Activated naive CD8-positive, alpha-beta T cell treated with anti-CD3 and anti-CD28 coated beads, Interleukin-2, amount 50 U/mL, for 24 hours (primary cell): ENCODE measurements around the gene STK32B.
"Not testable (repeated sequence)": the region's sequence is repeated elsewhere in the genome, so short reads cannot be mapped to it uniquely, and the experiment has no call there.

ENCODE experiments used
- ATAC-seq: fragments of 150-1000 bp; cut with Tn5 transposase; one replicate; pipeline ENCODE4 v1.10.0; 2021
- DNase-seq: peaks from one replicate; pipeline ENCODE4 v3.0.0; 2021
- H3K27ac Mint-ChIP-seq: one replicate; pipeline ENCODE4 v1.8.0; 2021; ENCODE audit warnings: mild to moderate bottlenecking, mixed read lengths
- H3K27me3 Mint-ChIP-seq: one replicate; pipeline ENCODE4 v1.8.0; 2021; ENCODE audit warnings: mixed read lengths
- H3K36me3 Mint-ChIP-seq: one replicate; pipeline ENCODE4 v1.8.0; 2021; ENCODE audit warnings: low read depth, mixed read lengths
- H3K4me1 Mint-ChIP-seq: one replicate; pipeline ENCODE4 v1.8.0; 2021; ENCODE audit warnings: mixed read lengths
- H3K4me3 Mint-ChIP-seq: one replicate; pipeline ENCODE4 v1.8.0; 2021; ENCODE audit warnings: mild to moderate bottlenecking, moderate library complexity, mixed read lengths
- H3K9me3 Mint-ChIP-seq: one replicate; pipeline ENCODE4 v1.8.0; 2021; ENCODE audit warnings: mixed read lengths

Gene STK32B

DNA sequence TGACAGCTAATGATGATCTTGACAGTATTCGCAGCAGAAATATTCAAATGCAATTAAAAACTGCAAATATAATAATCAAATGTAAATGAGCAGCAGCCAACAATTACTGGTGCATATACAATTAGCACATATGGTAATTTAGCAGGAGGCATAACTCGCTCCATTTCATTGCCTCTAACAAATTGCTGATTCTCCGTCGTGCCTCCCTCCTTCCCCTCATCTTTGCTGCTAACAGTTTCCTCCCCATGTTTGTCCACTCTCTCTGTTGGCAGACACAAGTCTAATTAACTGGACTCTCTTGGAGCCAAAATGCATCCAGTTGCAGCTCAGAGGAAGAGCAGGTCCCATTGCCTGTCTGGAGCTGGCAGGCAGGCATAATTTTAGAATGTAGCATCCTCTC lies 210.6 kb downstream of the STK32B start:
- H3K27ac Mint-ChIP-seq = no peak overlapping the region
- no peaks in the 10 kb centered on the region for H3K4me1 Mint-ChIP-seq
- H3K4me3 Mint-ChIP-seq = no peak overlapping the region
- H3K27me3 Mint-ChIP-seq = no peaks in the 10 kb centered on the region
- DNase-seq = no peak
- H3K9me3 Mint-ChIP-seq = no peaks in the 10 kb centered on the region
- no peak for ATAC-seq
- no peaks in the 10 kb centered on the region for H3K36me3 Mint-ChIP-seq

DNA sequence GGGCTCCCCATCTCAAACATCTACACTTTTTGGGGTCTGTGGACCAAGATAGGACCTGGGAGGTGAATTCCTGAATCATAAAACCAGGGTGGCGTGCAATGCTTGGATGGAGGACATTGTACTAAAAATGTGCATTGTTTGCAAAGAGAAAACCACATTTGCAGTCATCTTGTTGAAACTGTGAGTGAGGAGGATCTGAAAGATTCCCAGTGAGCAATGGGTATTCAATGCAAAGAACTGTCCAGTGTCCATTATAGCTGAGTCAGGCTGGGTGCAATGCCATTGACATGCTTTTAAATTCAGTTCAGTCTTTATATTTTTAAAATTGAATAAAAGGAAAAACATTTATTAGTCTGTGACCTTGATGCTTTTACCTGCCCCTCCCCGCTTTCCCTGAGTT lies 215.7 kb downstream of the STK32B start:
- Mint-ChIP-seq H3K4me1 (no peaks in the 10 kb centered on the region), H3K9me3 (no peaks in the 10 kb centered on the region), H3K4me3 (no peak overlapping the region), H3K27ac (no peak overlapping the region), H3K27me3 (no peaks in the 10 kb centered on the region), H3K36me3 (no peaks in the 10 kb centered on the region)
- DNase-seq (no peak), ATAC-seq (no peak)

DNA sequence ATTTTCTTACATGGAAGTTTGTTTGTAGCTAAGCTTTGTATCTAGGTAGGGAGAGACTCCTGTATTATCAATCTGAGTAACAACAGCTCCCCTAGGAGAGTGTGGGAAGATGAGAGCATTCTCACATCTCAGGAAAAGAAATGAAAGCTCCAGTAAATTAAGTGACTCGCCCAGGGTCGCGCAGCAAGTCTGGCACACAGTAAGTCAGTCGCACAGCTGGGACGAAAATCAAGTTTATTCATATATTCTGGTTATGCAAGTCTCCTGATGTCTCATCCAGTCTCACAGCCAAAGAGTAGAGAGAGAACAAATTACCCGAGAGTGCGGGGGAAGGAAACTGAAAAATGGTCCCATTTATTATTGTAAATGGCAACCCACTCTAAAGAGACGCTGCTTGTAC lies 216.1 kb downstream of the STK32B start:
- DNase-seq (no peak), ATAC-seq (no peak)
- H3K27me3 Mint-ChIP-seq = no peaks in the 10 kb centered on the region
- H3K27ac Mint-ChIP-seq = no peak overlapping the region
- no peaks in the 10 kb centered on the region for H3K4me1 Mint-ChIP-seq
- no peaks in the 10 kb centered on the region for H3K9me3 Mint-ChIP-seq
- H3K36me3 Mint-ChIP-seq = no peaks in the 10 kb centered on the region
- H3K4me3 Mint-ChIP-seq = no peak overlapping the region

DNA sequence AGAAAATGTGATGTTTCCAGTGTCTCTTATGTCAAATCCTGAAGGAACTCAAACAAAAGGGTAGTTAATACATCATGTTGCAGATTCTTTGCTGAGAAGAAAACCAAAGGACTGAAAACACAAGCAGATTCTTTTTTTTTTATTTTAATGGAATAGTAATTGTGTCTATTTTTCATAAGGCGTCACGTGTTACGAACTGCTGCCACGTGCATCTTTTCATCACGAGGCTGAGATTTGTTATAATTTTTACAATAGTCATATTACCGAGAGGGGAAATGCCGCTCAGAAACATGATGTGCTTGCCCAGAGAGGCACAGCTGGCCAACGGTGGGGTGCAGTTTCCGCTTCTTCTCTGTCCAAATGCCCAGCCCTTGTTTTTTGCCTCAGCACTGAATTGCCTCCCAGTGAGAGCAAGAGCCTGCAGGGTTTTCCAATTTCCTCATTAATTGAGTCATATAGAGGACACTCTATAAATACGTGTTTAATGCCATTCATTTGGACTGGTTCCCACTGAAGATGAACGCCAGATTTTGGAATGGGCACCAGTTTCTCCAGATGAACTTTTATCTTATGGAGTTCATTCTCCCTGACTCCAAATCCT lies 225.3 kb downstream of the STK32B start:
- Mint-ChIP-seq H3K4me1 (no peaks in the 10 kb centered on the region), H3K9me3 (peaks cover 6% of the 10 kb centered on the region), H3K27ac (no peak overlapping the region), H3K27me3 (no peaks in the 10 kb centered on the region), H3K36me3 (no peaks in the 10 kb centered on the region), H3K4me3 (no peak overlapping the region)
- no peak for DNase-seq
- no peak for ATAC-seq

DNA sequence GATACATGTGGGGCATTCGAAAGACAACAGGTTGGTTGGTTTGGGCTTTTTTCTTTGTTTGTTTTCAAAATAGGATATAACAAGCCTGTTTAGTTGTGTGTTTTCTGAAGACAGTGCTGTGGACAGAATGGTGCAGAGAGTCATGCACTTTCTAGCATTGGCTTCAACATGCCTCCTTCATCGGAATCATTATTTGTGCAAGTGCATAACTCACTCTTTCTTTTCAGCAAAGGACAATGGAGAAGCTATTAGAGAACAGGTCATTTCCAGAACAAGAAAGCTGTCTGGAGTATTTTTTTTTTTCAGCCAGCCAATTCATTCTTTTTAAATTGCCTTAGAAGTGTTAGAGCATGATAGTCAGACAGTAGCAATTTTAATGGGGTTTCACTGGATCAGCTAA lies 225.8 kb downstream of the STK32B start:
- Mint-ChIP-seq H3K36me3 (no peaks in the 10 kb centered on the region), H3K27me3 (no peaks in the 10 kb centered on the region), H3K4me3 (no peak overlapping the region), H3K9me3 (peaks cover 6% of the 10 kb centered on the region), H3K27ac (no peak overlapping the region), H3K4me1 (no peaks in the 10 kb centered on the region)
- DNase-seq (no peak), ATAC-seq (no peak)

DNA sequence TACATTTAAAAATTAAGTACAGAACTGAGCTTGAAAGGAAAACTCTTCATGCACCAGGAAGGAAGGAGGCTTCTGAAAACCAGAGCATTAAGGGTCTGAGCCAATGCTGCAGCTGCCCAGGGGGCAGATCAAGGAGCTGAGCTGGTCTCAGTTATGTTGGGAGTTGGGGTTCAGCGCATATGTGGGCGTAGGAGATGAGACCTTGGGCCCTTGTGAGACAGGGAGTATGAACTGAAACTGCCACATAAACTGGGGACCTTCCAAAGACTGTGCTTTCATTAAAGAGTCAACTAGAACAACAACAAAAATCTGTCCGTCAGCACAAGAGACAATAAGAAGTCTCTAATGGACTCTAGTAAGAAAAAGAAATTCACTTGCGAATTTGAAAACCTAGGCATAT lies 226.9 kb downstream of the STK32B start:
- H3K4me3 Mint-ChIP-seq = no peak overlapping the region
- DNase-seq (no peak), ATAC-seq (no peak)
- no peaks in the 10 kb centered on the region for H3K27me3 Mint-ChIP-seq
- H3K27ac Mint-ChIP-seq = no peak overlapping the region
- no peaks in the 10 kb centered on the region for H3K36me3 Mint-ChIP-seq
- H3K9me3 Mint-ChIP-seq = peaks cover 6% of the 10 kb centered on the region
- no peaks in the 10 kb centered on the region for H3K4me1 Mint-ChIP-seq

DNA sequence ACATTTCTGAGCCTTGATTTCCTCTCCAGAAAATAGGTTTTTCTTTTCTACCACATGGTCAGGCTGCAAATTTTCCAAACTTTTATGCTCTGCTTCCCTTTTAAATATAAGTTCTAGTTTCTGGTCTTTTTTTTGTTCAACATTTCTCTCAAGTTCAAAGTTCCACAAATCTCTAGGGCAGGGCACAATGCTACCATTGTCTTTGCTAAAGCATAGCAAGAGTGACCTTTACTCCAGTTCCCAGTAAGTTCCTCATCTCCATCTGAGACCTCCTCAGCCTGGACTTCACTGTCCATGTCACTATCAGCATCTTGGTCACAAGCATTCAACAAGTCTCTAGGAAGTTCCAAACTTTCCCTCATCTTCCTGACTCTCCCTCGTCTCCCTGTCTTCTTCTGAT lies 228.8 kb downstream of the STK32B start:
- not testable (repeated sequence) for H3K27me3 Mint-ChIP-seq, H3K4me1 Mint-ChIP-seq, H3K36me3 Mint-ChIP-seq, H3K27ac Mint-ChIP-seq, H3K4me3 Mint-ChIP-seq, H3K9me3 Mint-ChIP-seq, ATAC-seq, DNase-seq

DNA sequence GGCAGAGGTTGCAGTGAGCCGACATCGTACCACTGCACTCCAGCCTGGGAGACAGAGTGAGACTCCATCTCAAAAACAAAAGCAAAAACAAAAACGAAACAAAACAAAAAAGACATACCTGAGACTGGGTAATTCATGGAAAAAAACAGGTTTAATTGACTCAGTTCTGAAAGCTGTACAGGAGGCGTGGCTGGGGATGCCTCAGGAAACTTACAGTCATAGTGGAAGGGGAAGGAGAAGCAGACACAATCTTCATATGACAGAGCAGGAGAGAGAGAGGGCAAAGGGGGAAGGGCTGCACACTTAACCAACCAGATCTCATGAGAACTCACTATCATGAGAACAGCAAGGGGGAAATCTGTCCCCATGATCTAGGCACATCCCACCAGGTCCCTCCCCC lies 229.5 kb downstream of the STK32B start:
- ATAC-seq (no peak), DNase-seq (no peak)
- Mint-ChIP-seq H3K9me3 (no peaks in the 10 kb centered on the region), H3K27me3 (no peaks in the 10 kb centered on the region), H3K4me1 (no peaks in the 10 kb centered on the region), H3K4me3 (no peak overlapping the region), H3K36me3 (no peaks in the 10 kb centered on the region), H3K27ac (no peak overlapping the region)

DNA sequence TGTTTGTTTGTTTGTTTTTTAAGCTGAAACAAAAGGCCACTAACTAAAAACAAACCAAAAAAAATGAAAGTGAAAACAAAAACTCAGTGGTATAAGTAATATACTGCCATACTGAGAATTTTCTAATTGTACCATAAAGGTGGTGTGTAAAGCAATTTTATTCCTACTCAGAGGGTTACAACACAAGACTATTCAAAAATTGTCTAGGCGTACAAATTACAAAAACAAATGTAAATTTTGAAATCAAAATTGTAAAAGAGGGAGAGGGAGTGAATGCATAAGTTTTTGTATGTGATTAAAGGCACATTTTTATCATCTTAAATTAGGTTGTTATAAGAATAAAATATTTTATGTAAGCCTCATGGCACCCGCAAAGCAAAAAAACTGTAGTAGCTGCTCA lies 232.6 kb downstream of the STK32B start:
- Mint-ChIP-seq H3K4me3 (no peak overlapping the region), H3K27ac (no peak overlapping the region), H3K9me3 (no peaks in the 10 kb centered on the region), H3K27me3 (no peaks in the 10 kb centered on the region), H3K4me1 (no peaks in the 10 kb centered on the region), H3K36me3 (no peaks in the 10 kb centered on the region)
- DNase-seq (no peak), ATAC-seq (no peak)

DNA sequence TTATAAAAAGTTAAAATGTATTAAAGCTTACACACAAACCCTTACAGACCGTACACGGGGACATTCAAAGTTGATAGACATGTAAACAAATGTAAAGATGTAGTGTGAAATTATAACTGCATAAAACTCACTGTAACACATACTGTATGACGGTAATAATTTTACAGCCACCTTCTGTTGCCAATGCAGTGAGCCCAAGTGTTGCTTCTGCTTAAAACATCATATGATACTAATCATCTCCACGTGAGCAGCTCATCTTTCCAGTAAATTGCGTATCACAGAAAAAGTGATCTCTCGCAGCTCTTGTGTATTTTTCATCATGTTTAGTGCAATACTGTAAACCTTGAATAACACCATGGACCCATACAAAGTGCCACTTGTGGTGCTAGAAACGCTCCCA lies 233.2 kb downstream of the STK32B start:
- Mint-ChIP-seq H3K36me3 (no peaks in the 10 kb centered on the region), H3K9me3 (no peaks in the 10 kb centered on the region), H3K27ac (no peak overlapping the region), H3K4me3 (no peak overlapping the region), H3K4me1 (no peaks in the 10 kb centered on the region), H3K27me3 (no peaks in the 10 kb centered on the region)
- no peak for DNase-seq
- no peak for ATAC-seq

DNA sequence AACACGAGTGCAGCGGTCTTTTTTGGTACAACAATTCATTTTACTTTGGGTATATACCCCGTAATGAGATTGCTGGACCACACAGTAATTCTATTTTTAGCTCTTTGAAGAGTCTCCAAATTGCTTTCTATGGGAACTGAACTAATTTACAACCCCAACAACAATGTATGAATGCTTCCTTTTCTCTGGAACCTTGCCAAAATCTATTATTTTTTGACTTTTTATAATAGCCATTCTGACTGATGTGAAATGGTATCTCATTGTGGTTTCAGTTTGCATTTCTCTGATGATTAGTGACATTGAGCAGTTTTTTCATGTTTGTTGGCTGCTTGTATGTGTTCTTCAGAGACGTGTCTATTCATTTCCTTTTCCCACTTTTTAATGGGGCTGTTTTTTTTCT lies 240.8 kb downstream of the STK32B start:
- no peaks in the 10 kb centered on the region for H3K36me3 Mint-ChIP-seq

DNA sequence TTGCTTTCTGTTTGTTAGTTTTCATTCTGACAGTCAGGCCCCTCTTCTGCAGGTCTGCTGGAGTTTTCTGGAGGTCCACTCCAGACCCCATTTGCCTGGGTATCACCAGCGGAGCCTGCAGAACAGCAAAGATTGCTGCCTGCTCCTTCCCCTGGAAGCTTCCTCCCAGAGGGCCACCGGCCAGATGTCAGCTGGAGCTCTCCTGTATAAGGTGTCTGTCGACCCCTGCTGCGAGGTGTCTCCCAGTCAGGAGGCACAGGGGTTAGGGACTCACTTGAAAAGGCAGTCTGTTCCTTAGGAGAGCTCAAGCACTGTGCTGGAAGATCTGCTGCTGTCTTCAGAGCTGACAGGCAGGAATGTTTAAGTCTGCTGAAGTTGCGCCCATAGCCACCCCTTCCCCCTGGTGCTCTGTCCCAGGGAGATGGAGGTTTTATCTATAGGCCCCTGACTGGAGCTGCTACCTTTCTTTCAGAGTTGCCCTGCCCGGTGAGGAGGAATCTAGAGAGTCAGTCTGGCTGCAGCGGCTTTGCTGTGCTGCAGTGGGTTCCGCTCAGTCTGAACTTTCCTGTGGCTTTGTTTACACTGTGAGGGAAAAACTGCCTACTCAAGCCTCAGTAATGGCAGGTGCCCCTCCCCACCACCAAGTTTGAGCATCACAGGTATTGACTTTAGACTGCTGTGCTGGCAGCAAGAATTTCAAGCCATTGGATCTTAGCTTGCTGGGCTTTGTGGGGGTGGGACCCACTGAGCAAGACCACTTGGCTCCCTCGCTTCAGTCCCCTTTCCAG lies 246.9 kb downstream of the STK32B start:
- H3K36me3 Mint-ChIP-seq, ATAC-seq, H3K27ac Mint-ChIP-seq: not testable (repeated sequence)

More for the DNA sequence above, 240.8 kb downstream of the STK32B start:
- Mint-ChIP-seq H3K27ac (no peak overlapping the region), H3K9me3 (peaks cover 13% of the 10 kb centered on the region), H3K27me3 (no peaks in the 10 kb centered on the region), H3K4me3 (no peak overlapping the region), H3K4me1 (no peaks in the 10 kb centered on the region)
- ATAC-seq (no peak), DNase-seq (no peak)

DNA sequence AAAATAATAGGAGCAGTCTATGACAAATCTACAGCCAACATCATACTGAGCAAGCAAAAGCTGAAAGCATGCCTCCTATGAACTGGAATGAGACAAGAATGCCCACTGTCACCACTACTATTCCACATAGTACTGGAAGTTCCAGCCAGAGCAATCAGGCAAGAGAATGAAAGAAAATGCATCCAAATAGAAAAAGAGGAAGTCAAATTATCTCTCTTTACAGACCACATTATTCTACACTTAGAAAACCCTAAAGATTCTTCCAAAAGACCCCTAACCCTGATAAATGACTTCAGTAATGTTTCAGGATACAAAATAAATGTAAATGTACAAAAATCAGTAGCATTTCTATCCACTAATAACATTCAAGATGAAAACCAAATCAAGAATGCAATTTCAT lies 249.0 kb downstream of the STK32B start:
- ATAC-seq (no peak), DNase-seq (no peak)
- Mint-ChIP-seq H3K4me1 (no peaks in the 10 kb centered on the region), H3K27me3 (peaks cover 2% of the 10 kb centered on the region), H3K9me3 (peaks cover 4% of the 10 kb centered on the region), H3K27ac (no peak overlapping the region), H3K36me3 (no peaks in the 10 kb centered on the region), H3K4me3 (no peak overlapping the region)

More for the DNA sequence above, 246.9 kb downstream of the STK32B start:
- H3K4me1 Mint-ChIP-seq, DNase-seq, H3K27me3 Mint-ChIP-seq, H3K4me3 Mint-ChIP-seq: not testable (repeated sequence)
- H3K9me3 Mint-ChIP-seq = peaks cover 17% of the 10 kb centered on the region

DNA sequence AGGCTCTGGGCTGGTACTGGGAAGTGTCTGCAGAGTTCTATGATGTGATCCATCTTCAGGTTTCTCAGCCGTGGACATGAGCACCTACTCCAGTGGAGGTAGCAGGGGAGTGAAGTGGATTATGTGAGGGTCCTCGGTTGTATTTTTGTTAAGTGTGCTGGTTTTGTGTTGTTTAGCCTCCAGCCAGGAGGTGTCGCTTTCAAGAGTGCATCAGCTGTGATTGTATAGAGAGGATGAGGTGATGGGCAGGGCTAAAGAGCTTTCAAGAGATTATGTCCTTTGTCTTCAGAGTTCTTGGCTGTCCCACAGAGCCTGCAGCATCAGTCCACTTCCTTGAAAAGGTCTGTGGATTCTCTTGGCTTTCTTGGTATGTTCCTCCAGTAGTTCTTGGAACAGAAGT lies 256.6 kb downstream of the STK32B start:
- Mint-ChIP-seq H3K4me3 (no peak overlapping the region), H3K27me3 (peaks cover 11% of the 10 kb centered on the region), H3K27ac (no peak overlapping the region), H3K36me3 (no peaks in the 10 kb centered on the region), H3K9me3 (peaks cover 21% of the 10 kb centered on the region), H3K4me1 (no peaks in the 10 kb centered on the region)
- DNase-seq (no peak), ATAC-seq (no peak)

DNA sequence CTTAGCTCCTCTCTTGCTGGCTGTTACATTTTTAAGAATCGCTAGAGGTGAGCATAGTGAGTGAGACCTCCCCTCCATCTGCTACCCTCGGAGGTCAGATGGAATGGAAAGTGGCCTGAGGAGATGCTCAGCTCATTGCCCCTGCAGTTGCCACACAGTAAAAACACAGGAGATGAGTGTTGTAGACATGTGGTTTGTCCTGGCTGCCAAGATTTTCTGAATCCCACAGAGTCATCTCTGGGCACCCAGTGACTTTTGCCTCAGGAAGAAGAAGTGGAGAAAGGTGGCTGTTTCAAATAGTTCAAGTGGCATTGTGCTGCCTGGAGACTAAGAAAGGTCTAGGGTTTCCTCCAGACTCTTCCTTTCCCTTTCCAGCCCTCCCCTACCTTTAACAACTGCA lies 271.0 kb downstream of the STK32B start:
- H3K4me3 Mint-ChIP-seq = no peak overlapping the region
- ATAC-seq = no peak
- H3K9me3 Mint-ChIP-seq = peaks cover 7% of the 10 kb centered on the region
- no peaks in the 10 kb centered on the region for H3K4me1 Mint-ChIP-seq
- H3K27ac Mint-ChIP-seq = no peak overlapping the region
- no peaks in the 10 kb centered on the region for H3K36me3 Mint-ChIP-seq
- H3K27me3 Mint-ChIP-seq = no peaks in the 10 kb centered on the region
- DNase-seq = no peak
